ENCODE data around the gene SBNO2. TPM values are rescaled to one million over a fixed set of nuclear protein-coding genes. Genes with fewer than 3 reads are reported as not detected.

Gene SBNO2
- total RNA-seq, 4 donors from 2014 or later, result 14.9 to 67.2 (median 20.9) TPM

- no peak for TF ChIP-seq EP300 (IDR thresholded peaks at IDR 0.05)
- TF ChIP-seq POLR2A (IDR thresholded peaks at IDR 0.05), result no peak
- TF ChIP-seq, protein P1, sequence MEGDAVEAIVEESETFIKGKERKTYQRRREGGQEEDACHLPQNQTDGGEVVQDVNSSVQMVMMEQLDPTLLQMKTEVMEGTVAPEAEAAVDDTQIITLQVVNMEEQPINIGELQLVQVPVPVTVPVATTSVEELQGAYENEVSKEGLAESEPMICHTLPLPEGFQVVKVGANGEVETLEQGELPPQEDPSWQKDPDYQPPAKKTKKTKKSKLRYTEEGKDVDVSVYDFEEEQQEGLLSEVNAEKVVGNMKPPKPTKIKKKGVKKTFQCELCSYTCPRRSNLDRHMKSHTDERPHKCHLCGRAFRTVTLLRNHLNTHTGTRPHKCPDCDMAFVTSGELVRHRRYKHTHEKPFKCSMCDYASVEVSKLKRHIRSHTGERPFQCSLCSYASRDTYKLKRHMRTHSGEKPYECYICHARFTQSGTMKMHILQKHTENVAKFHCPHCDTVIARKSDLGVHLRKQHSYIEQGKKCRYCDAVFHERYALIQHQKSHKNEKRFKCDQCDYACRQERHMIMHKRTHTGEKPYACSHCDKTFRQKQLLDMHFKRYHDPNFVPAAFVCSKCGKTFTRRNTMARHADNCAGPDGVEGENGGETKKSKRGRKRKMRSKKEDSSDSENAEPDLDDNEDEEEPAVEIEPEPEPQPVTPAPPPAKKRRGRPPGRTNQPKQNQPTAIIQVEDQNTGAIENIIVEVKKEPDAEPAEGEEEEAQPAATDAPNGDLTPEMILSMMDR (IDR thresholded peaks at IDR 0.05), result no peak
- no peak for TF ChIP-seq POLR2AphosphoS5 (IDR thresholded peaks at IDR 0.05)
- no CpG with 5 or more reads among the region's 38 CpGs for WGBS, 2 donors (ENCODE audit: low coverage in 1 of 2)
- Histone ChIP-seq H3K27ac (no peak overlapping the region), H3K9me3 (no peaks in the 10 kb centered on the region), H3K4me3 (no peak overlapping the region), H3K27me3 (no peaks in the 10 kb centered on the region), H3K4me1 (peaks cover 0 to 62% (median 31%) of the 10 kb centered on the region in 3 donors), H3K36me3 (peaks cover 0 to 79% of the 10 kb centered on the region in 2 donors)
- no peak for ATAC-seq
Observed at GRCh38 chr19:1090731-1091543, 83.1 kb downstream of the SBNO2 start.

DNA sequence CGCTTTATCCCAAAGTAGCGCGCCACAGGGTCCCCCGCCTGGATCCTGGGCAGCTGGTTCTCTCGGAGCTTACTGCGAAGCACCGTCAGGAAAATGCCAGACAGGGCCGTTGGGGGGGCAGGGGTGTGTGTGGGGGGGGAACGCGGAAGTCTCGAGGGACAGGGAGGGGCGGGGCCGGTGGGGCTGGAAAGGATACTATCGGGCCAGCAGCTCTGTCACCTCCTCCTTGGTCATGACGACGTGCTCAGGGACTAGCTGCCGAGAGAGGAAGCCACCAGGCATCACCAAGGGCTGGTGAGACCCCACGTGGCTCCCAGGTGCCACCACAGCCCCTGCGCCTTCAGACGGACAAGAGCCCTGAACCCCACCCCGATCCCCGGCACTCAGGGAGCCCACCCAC is 84.2 kb downstream of the SBNO2 start:
- no peak for TF ChIP-seq POLR2A (IDR thresholded peaks at IDR 0.05)
- no peak for TF ChIP-seq POLR2AphosphoS5 (IDR thresholded peaks at IDR 0.05)
- TF ChIP-seq, protein P1 (IDR thresholded peaks at IDR 0.05), result no peak
- Histone ChIP-seq H3K4me1 (peaks cover 0 to 56% (median 31%) of the 10 kb centered on the region in 3 donors), H3K27ac (no peak overlapping the region), H3K36me3 (peaks cover 0 to 83% of the 10 kb centered on the region in 2 donors), H3K27me3 (no peaks in the 10 kb centered on the region), H3K9me3 (no peaks in the 10 kb centered on the region), H3K4me3 (no peak overlapping the region)
- WGBS, 2 donors (ENCODE audit: low coverage in 1 of 2), result 78% methylated on average over 3 of the region's 22 CpGs; no CpG with 5 or more reads in 1 of the 2 donors
- ATAC-seq, result no peak

DNA sequence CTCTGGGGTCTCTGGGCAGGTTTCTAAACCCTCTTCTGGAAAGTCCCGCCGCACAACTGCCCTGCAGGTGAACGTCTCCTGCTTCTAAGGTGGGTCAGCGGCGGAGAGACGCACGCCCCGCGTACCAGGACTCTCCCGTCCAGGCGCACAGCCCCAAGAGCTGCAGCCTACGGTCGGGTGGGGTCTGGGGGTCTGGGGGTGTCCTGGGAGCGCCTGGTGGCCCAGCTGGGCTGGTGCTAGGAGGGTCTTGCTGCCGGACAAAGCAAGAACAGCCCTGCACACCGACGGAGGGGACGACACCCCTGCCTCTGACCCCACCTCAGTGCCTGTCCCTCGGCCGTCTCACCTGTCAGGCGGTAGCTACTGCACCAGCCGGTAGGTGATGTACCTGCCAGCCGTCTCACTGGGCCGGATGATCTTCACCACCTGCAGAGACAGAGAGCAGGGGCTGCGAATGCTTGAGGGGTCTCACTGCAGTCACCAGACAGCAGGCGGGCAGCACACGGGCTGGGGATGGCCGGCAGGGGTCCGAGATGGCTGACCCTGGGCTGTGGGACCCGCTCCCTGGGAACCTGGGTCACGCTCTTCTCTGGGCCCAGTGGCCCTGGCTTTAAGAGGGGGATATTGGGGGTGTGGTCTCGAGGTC is 84.8 kb downstream of the SBNO2 start:
- H3K4me1 ChIP-seq, result peaks cover 0 to 51% (median 30%) of the 10 kb centered on the region in 3 donors
- TF ChIP-seq, protein P1 (IDR thresholded peaks at IDR 0.05), result no peak
- TF ChIP-seq POLR2AphosphoS5 (IDR thresholded peaks at IDR 0.05), result no peak
- no peak for TF ChIP-seq EP300 (IDR thresholded peaks at IDR 0.05)
- TF ChIP-seq POLR2A (IDR thresholded peaks at IDR 0.05), result no peak
- H3K27ac ChIP-seq, result peak overlapping the region in 2 of 4 donors; percentile 61 to 65
- H3K27me3 ChIP-seq, result peaks cover 3% of the 10 kb centered on the region
- no peak for ATAC-seq
- H3K36me3 ChIP-seq, result peaks cover 0 to 83% of the 10 kb centered on the region in 2 donors
- H3K9me3 ChIP-seq, result no peaks in the 10 kb centered on the region
- WGBS, 2 donors (ENCODE audit: low coverage in 1 of 2), result no CpG with 5 or more reads among the region's 32 CpGs
- H3K4me3 ChIP-seq, result no peak overlapping the region

DNA sequence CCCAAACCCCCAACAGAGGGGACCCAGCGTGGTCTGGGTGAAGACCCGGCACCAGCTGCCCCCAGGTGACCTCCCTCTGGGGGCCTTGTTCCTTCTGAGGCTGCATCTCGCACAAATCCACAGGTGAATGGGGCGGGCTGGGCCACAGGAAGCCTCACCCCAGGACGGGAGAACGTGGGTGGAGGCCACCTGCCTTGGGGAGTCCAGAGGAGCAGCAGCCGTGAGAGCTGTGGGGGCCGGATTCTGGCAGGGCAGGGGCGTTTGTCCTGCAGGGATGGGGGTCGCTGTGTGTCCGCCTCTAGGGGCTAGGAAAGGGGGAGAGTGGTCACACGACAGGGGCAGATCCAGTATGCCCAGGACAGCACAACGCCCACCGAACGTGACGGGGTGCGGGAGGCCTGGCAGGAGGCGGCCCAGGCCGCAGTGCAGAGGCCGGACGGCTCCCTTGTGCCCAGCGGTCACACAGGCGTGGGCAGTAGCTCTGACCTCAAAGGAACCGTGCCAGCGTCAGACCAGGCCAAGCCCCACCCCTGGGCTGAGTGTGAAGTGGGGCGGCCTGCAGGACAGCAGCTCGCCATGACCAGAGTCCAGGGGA is 85.6 kb downstream of the SBNO2 start:
- Histone ChIP-seq H3K27ac (peak overlapping the region in 3 of 4 donors; percentile 61 to 66 (median 65)), H3K4me1 (peaks cover 0 to 45% (median 22%) of the 10 kb centered on the region in 3 donors), H3K36me3 (peaks cover 0 to 80% of the 10 kb centered on the region in 2 donors), H3K9me3 (no peaks in the 10 kb centered on the region), H3K4me3 (no peak overlapping the region), H3K27me3 (peaks cover 11% of the 10 kb centered on the region)
- TF ChIP-seq POLR2A (IDR thresholded peaks at IDR 0.05), result no peak
- no peak for TF ChIP-seq POLR2AphosphoS5 (IDR thresholded peaks at IDR 0.05)
- TF ChIP-seq, protein P1 (IDR thresholded peaks at IDR 0.05), result no peak
- no peak for TF ChIP-seq EP300 (IDR thresholded peaks at IDR 0.05)
- WGBS, 2 donors (ENCODE audit: low coverage in 1 of 2), result no CpG with 5 or more reads among the region's 27 CpGs
- peak; percentile 60 for ATAC-seq

Measured in gastroesophageal sphincter (tissue), 4 donors.